Fibroblast of lung (primary cell): ENCODE measurements around the gene MAP1LC3B.

Experiments used
- CTCF ChIP-seq, 2 donors: IDR thresholded peaks in 1 of 2; conservative IDR thresholded peaks in 1 of 2; 1 replicate in 1 of 2; 2 replicates in 1 of 2; pipeline ENCODE4 v1.5.1; 2011 to 2012; ENCODE audit warnings: low read length in 2 of 2, control low read depth in 1 of 2, inconsistent platforms in 1 of 2, low read depth in 1 of 2, mild to moderate bottlenecking in 1 of 2
- EZH2 ChIP-seq: IDR thresholded peaks from 2 replicates; pipeline ENCODE4 v1.5.1; 2012; ENCODE audit warnings: low read length, control low read depth, mild to moderate bottlenecking; ENCODE audit errors: missing control alignments

- no peak for TF ChIP-seq CTCF (conservative IDR thresholded peaks at IDR 0.05 in 1 of 2, IDR thresholded peaks at IDR 0.05 in 1 of 2; ENCODE audit: low read depth in 1 of 2, low read length in 2 of 2)
- TF ChIP-seq EZH2: no peak
Measured at GRCh38 chr16:87382023-87382785, 9.9 kb upstream of the MAP1LC3B start.
